ENCODE data around the gene SYT13. TPM values are rescaled to one million over a fixed set of nuclear protein-coding genes. Genes with fewer than 3 reads are reported as not detected.

SYT13 gene
- total RNA-seq, 1 donor = under 0.01 TPM

Other genes with a start within 250 kb of the SYT13 start
- 18.0 TPM for gene PRDM11, start 139.7 kb downstream of the SYT13 start, total RNA-seq

Data from hematopoietic multipotent progenitor cell (in vitro differentiated cells).